Uterus (tissue), 4 donors: ENCODE measurements around the gene ELOVL1. TPM values are rescaled to one million over a fixed set of nuclear protein-coding genes. Genes with fewer than 3 reads are reported as not detected.

Source experiments
- DNase-seq, 2 donors: peaks; one replicate each; pipeline ENCODE4 v3.0.0-alpha.2; 2019 to 2020
- H3K27ac ChIP-seq, 2 donors: fragments of 200-600 bp; sonication (generic); 1 replicate in 1 of 2; 2 replicates in 1 of 2; pipeline ENCODE4 v1.5.1; 2016 to 2018
- H3K27me3 ChIP-seq, 2 donors: fragments of 200-600 bp; sonication (generic); one replicate each; pipeline ENCODE4 v1.5.1; 2018 to 2019; ENCODE audit warnings: control low read depth in 1 of 2
- H3K36me3 ChIP-seq, 2 donors: fragments of 200-600 bp; sonication (generic); one replicate each; pipeline ENCODE4 v1.5.1; 2019; ENCODE audit warnings: control low read depth in 1 of 2
- H3K4me1 ChIP-seq, 2 donors: fragments of 200-600 bp; sonication (generic); one replicate each; pipeline ENCODE4 v1.5.1; 2018 to 2019; ENCODE audit warnings: control low read depth in 1 of 2
- H3K4me3 ChIP-seq, 2 donors: fragments of 200-600 bp; sonication (generic); 1 replicate in 1 of 2; 2 replicates in 1 of 2; pipeline ENCODE4 v1.5.1; 2018 to 2019; ENCODE audit warnings: mild to moderate bottlenecking in 1 of 2
- H3K9me3 ChIP-seq, 2 donors: fragments of 200-600 bp; sonication (generic); one replicate each; pipeline ENCODE4 v1.5.1; 2019; ENCODE audit warnings: control low read depth in 1 of 2
- POLR2A ChIP-seq, 2 donors: fragments of 450-650 bp; IDR thresholded peaks; one replicate each; pipeline ENCODE4 v1.6.1; 2016; ENCODE audit warnings: antibody characterized with exemption in 2 of 2, mild to moderate bottlenecking in 1 of 2, moderate library complexity in 1 of 2
- intact Hi-C: fragments of 100-400 bp; cut with DNase I; formaldehyde crosslinking; loops from one replicate; pipeline ENCODE4 v1.15.1; 2023; ENCODE audit warnings: low total_unique reads
- total RNA-seq, 4 donors: library from RNA; depleted of rRNA in 3 of 4; stranded (reverse); fragments of >200 nt in 3 of 4; gene quantifications; one replicate each; pipeline versions ENCODE4 v1.1.0 to v1.2.4, GENCODE V29; 2014 to 2023
- TF ChIP-seq, protein P1 (sequence below), 4 experiments: fragments of 200-600 bp in 2 of 4; fragments of 450-650 bp in 2 of 4; sonication (generic) in 2 of 4; IDR thresholded peaks; one replicate each; pipeline ENCODE4 v1.5.1; 2016 to 2019; ENCODE audit warnings: antibody characterized with exemption in 4 of 4, mild to moderate bottlenecking in 2 of 4, moderate library complexity in 1 of 4
- donor health status: DM: yes; HTN: yes; CAD: no.

ELOVL1 gene
- total RNA-seq, 4 donors from 2014 or later: 7.9 to 62.8 (median 34.9) TPM

DNA sequence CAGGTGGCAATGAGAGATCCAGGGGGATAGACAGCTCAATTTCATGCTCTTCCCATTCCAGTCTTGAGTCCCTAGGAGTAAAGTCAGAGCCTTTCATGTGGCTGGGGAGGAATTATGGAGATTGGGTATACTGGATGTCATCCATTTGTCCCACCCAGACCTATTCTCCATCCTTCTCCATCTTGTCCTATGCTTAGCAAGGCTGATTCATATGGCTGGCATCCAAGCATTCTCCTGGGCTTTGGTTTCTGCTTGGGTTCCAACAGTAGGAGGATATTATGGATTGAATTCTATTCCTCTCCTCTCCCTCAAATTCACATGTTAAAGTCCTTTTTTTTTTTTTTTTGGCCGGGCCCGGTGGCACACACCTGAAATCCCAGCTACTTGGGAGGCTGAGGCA, 12.9 kb downstream of the ELOVL1 start:
- no peak overlapping the region for H3K4me3 ChIP-seq
- TF ChIP-seq POLR2A (IDR thresholded peaks at IDR 0.05): no peak
- TF ChIP-seq, protein P1, sequence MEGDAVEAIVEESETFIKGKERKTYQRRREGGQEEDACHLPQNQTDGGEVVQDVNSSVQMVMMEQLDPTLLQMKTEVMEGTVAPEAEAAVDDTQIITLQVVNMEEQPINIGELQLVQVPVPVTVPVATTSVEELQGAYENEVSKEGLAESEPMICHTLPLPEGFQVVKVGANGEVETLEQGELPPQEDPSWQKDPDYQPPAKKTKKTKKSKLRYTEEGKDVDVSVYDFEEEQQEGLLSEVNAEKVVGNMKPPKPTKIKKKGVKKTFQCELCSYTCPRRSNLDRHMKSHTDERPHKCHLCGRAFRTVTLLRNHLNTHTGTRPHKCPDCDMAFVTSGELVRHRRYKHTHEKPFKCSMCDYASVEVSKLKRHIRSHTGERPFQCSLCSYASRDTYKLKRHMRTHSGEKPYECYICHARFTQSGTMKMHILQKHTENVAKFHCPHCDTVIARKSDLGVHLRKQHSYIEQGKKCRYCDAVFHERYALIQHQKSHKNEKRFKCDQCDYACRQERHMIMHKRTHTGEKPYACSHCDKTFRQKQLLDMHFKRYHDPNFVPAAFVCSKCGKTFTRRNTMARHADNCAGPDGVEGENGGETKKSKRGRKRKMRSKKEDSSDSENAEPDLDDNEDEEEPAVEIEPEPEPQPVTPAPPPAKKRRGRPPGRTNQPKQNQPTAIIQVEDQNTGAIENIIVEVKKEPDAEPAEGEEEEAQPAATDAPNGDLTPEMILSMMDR (IDR thresholded peaks at IDR 0.05): no peak

DNA sequence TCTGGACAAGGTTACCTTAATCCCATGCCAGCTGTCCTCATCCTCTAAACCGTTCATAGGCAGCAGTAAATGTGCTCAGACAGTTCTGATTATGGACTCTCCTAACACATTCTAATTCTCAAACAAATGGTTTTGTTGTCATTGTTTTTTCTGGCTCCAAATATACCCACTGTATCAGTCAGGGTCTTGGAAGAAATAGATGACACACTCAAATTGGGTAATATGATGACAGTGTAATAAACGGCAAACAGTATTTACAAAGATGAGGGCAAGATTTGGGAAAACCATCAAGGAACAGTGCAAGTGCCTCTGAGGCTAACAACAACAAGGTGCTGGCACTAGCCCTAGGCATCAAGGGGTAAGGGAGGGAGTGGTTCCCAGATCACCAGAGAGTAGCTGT, 13.3 kb downstream of the ELOVL1 start:
- intact Hi-C loops: no loop called here
- Histone ChIP-seq H3K9me3 (no peaks in the 10 kb centered on the region), H3K27ac (no peak overlapping the region), H3K4me3 (no peak overlapping the region), H3K36me3 (no peaks in the 10 kb centered on the region), H3K27me3 (no peaks in the 10 kb centered on the region), H3K4me1 (peaks cover 0 to 5% of the 10 kb centered on the region in 2 donors)
- no peak for TF ChIP-seq POLR2A (IDR thresholded peaks at IDR 0.05)
- TF ChIP-seq, protein P1 (IDR thresholded peaks at IDR 0.05): no peak
- DNase-seq: no peak

More for the DNA sequence above, 12.9 kb downstream of the ELOVL1 start:
- no peak for DNase-seq
- no peaks in the 10 kb centered on the region for H3K9me3 ChIP-seq
- no peaks in the 10 kb centered on the region for H3K36me3 ChIP-seq
- no peaks in the 10 kb centered on the region for H3K27me3 ChIP-seq
- intact Hi-C loops: no loop called here
- peaks cover 0 to 5% of the 10 kb centered on the region in 2 donors for H3K4me1 ChIP-seq
- H3K27ac ChIP-seq: no peak overlapping the region

DNA sequence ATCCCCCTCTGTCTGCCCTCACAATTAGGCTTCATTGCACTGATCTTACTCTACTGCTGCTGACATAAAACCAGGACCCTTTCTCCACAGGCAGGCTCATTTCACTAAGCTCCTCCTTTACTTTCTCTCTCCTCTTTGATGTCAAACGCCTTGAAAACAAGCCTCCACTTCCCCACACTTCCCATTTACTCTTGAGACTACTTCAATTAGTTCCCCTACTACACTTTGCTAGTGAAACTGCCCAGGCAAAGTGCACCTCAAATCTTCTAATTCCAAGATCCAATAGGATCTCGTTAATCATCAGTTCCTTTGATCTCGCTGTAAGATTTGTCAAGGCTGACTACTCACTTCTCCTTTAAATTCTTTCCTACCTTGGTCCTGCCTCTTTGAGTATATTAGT, 14.9 kb downstream of the ELOVL1 start:
- Histone ChIP-seq H3K27ac (no peak overlapping the region), H3K27me3 (no peaks in the 10 kb centered on the region), H3K36me3 (no peaks in the 10 kb centered on the region), H3K9me3 (no peaks in the 10 kb centered on the region), H3K4me3 (no peak overlapping the region), H3K4me1 (no peaks in the 10 kb centered on the region)
- TF ChIP-seq, protein P1 (IDR thresholded peaks at IDR 0.05): no peak
- TF ChIP-seq POLR2A (IDR thresholded peaks at IDR 0.05): no peak
- DNase-seq: no peak
- intact Hi-C loops: no loop called here

DNA sequence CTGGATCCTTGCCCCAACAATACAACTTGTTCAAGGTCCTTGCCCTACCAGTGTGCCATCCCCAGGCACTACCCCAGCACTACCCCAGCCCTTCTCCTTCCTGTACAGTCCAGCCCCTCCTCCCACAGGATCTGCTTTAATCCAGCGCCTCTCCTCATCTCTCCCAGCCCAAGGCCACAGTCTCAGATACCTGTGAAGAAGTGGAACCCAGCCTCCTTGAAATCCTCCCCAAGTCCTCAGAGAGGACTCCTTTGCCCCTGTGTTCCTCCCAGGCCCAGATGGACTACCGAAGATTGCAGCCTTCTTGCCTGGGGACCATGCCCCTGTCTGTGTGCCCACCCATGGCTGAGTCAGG, 15.5 kb downstream of the ELOVL1 start:
- intact Hi-C loops: no loop called here
- H3K27ac ChIP-seq: no peak overlapping the region

DNA sequence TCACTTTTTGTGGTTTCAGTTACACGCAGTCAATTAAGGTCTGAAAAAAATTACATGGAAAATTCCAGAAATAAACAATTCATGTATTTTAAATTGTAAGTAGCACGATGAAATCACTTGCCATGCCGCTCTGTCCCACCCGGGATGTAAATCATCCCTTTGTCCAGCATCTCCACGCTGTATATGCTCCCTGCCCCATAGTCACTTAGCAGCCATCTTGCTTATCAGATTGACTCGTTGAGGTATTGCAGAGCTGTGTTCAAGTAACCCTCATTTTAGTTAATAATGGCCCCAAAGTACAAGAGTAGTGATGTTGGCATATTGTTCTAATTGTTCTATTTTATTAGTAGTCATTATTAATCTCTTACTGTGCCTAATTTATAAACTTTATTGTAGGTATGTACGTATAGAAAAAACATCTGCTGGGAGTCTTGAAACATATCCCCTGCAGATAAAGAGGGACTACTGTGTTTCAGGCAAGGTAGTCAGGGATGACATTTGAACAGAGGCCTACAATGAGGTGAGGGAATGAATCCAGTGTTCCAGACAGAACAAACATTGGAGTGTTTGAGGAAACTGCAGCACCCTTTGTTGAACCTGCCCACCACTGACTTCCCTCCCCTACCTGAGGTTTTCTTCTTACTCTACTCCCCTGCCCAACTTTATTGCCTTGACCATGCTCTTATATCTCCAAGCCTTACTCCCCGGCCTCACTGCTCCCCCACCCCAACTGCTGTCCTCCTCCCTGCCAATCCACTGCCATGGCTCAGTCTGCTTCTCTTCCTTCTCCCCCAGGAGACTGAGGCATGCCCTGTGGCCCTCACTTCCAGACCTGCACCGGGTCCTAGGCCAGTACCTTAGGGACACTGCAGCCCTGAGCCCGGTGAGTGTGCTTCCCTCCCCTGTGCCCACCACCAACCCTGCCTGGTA, 16.1 kb downstream of the ELOVL1 start:
- no peak for DNase-seq
- Histone ChIP-seq H3K9me3 (no peaks in the 10 kb centered on the region), H3K36me3 (no peaks in the 10 kb centered on the region), H3K27me3 (no peaks in the 10 kb centered on the region), H3K4me3 (no peak overlapping the region), H3K27ac (no peak overlapping the region), H3K4me1 (no peaks in the 10 kb centered on the region)
- TF ChIP-seq, protein P1 (IDR thresholded peaks at IDR 0.05): no peak
- TF ChIP-seq POLR2A (IDR thresholded peaks at IDR 0.05): no peak
- intact Hi-C loops: no loop called here

More for the DNA sequence above, 15.5 kb downstream of the ELOVL1 start:
- Histone ChIP-seq H3K36me3 (no peaks in the 10 kb centered on the region), H3K27me3 (no peaks in the 10 kb centered on the region), H3K9me3 (no peaks in the 10 kb centered on the region), H3K4me1 (no peaks in the 10 kb centered on the region), H3K4me3 (no peak overlapping the region)
- no peak for DNase-seq
- TF ChIP-seq, protein P1 (IDR thresholded peaks at IDR 0.05): no peak
- TF ChIP-seq POLR2A (IDR thresholded peaks at IDR 0.05): no peak
